CD4-positive, alpha-beta T cell (primary cell): ENCODE measurements around the gene GLIS1. TPM values are rescaled to one million over a fixed set of nuclear protein-coding genes. Genes with fewer than 3 reads are reported as not detected.

Experiments
- ATAC-seq: fragments of 200-7000 bp; cut with Tn5 transposase; one replicate; pipeline ENCODE4 v1.10.0; 2022; ENCODE audit warnings: mild to moderate bottlenecking; ENCODE audit not compliant: poor library complexity
- CTCF ChIA-PET: fragments of 350-600 bp; sonication (Branson Sonifier 250); formaldehyde crosslinking; loops from one replicate; lab custom pipeline; 2021; ENCODE audit warnings: antibody characterized with exemption, inconsistent platforms; lab: Charles Lee
- POLR2A ChIA-PET: fragments of 350-600 bp; sonication (Branson Sonifier 250); formaldehyde crosslinking; loops from one replicate; lab custom pipeline; 2021; ENCODE audit warnings: antibody characterized with exemption, inconsistent platforms; lab: Charles Lee
- DNase-seq, 14 experiments: peaks; one replicate each; pipeline ENCODE4 v3.0.0-alpha.2; 2013 to 2020; ENCODE audit warnings: mixed read lengths in 2 of 14
- H3K27ac ChIP-seq, 2 donors: one replicate each; pipeline versions ENCODE4 v1.5.1 to v1.7.0; 2013; ENCODE audit warnings: low read length in 2 of 2, low read depth in 1 of 2, mild to moderate bottlenecking in 1 of 2
- H3K27me3 ChIP-seq, 2 experiments: 1 replicate in 1 of 2; 2 replicates in 1 of 2; pipeline versions ENCODE4 v1.6.1 to v1.7.0; 2013; ENCODE audit warnings: low read length in 2 of 2, control low read depth in 1 of 2, mild to moderate bottlenecking in 1 of 2, moderate library complexity in 1 of 2; ENCODE audit not compliant: insufficient read depth in 2 of 2, control insufficient read depth in 1 of 2
- H3K36me3 ChIP-seq: one replicate; pipeline ENCODE4 v1.6.1; 2013; ENCODE audit warnings: low read length, control low read depth; ENCODE audit not compliant: insufficient read depth
- H3K4me1 ChIP-seq: one replicate; pipeline ENCODE4 v1.6.1; 2013; ENCODE audit warnings: low read length, control low read depth; ENCODE audit not compliant: insufficient read depth
- H3K4me3 ChIP-seq: one replicate; pipeline ENCODE4 v1.5.1; 2013; ENCODE audit warnings: mild to moderate bottlenecking, low read length, moderate library complexity
- H3K9me3 ChIP-seq, 2 experiments: 1 replicate in 1 of 2; 2 replicates in 1 of 2; pipeline versions ENCODE4 v1.6.1 to v1.7.0; 2013; ENCODE audit warnings: low read length in 2 of 2, mild to moderate bottlenecking in 2 of 2, control low read depth in 1 of 2, moderate library complexity in 1 of 2; ENCODE audit not compliant: control insufficient read depth in 1 of 2, insufficient read depth in 1 of 2
- H3K27ac Mint-ChIP-seq: one replicate; pipeline ENCODE4 v1.8.0; 2020; ENCODE audit warnings: mixed read lengths
- H3K27me3 Mint-ChIP-seq: one replicate; pipeline ENCODE4 v1.8.0; 2021; ENCODE audit warnings: mixed read lengths
- H3K36me3 Mint-ChIP-seq: one replicate; pipeline ENCODE4 v1.8.0; 2021; ENCODE audit warnings: low read depth, mixed read lengths
- H3K4me1 Mint-ChIP-seq: one replicate; pipeline ENCODE4 v1.8.0; 2021; ENCODE audit warnings: low read depth, mixed read lengths
- H3K4me3 Mint-ChIP-seq: one replicate; pipeline ENCODE4 v1.8.0; 2020; ENCODE audit warnings: mild to moderate bottlenecking, mixed read lengths
- H3K9me3 Mint-ChIP-seq: one replicate; pipeline ENCODE4 v1.8.0; 2020; ENCODE audit warnings: mixed read lengths
- intact Hi-C, 2 experiments: fragments of 100-400 bp; cut with DNase I in 1 of 2; cut with micrococcal nuclease in 1 of 2; formaldehyde crosslinking; loops; one replicate each; pipeline versions ENCODE4 v1.15.1 to v1.9.0; 2023 to 2025; cut with DNase I, micrococcal nuclease
- total RNA-seq, 174 experiments: library from RNA in 2 of 174; stranded (reverse) in 2 of 174; gene quantifications; one replicate each; pipeline ENCODE4 v1.2.3 and lab custom pipeline; 2021 to 2026
- TF ChIP-seq, protein P1 (sequence below): fragments of 200-600 bp; IDR thresholded peaks from one replicate; pipeline ENCODE4 v1.8.0; 2022; ENCODE audit warnings: antibody characterized with exemption, mild to moderate bottlenecking

The GLIS1 gene
- total RNA-seq, 2 experiments from 2014 or later: not detected

DNA sequence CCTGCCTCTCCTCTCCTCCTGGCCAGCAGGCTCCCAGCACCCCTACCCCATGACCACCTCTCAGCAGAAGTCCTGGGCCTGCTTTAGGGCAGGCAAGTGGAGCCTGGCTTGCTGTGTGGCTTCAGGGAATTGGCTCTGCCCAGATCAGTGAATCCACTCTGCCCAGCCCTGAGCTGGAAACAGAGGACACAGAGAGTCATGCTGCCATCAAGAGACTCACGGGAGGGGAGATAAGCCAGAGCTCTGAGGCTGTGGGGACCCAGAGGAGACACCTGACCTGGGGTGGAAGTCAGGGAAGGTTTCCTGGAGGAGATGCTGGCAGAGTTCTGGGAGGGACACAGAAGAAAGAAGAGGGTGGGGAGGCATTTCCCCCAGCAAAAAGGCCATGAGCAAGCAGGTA, 54.2 kb downstream of the GLIS1 start:
- Histone ChIP-seq H3K36me3 (no peaks in the 10 kb centered on the region), H3K27ac (no peak overlapping the region), H3K9me3 (no peaks in the 10 kb centered on the region), H3K4me3 (no peak overlapping the region), H3K4me1 (peaks cover 5% of the 10 kb centered on the region), H3K27me3 (no peaks in the 10 kb centered on the region)
- Mint-ChIP-seq H3K27ac (no peak overlapping the region), H3K9me3 (no peaks in the 10 kb centered on the region), H3K4me3 (no peak overlapping the region), H3K4me1 (peaks cover 9% of the 10 kb centered on the region), H3K27me3 (peaks cover 23% of the 10 kb centered on the region), H3K36me3 (no peaks in the 10 kb centered on the region)
- intact Hi-C loops: loop anchor here in 1 of 2 experiments (5.0 kb wide), 1 partner anchor 407 kb away; no protein-coding TSS in a partner anchor
- POLR2A ChIA-PET: no interaction called here
- CTCF ChIA-PET: no interaction called here
- TF ChIP-seq, protein P1, sequence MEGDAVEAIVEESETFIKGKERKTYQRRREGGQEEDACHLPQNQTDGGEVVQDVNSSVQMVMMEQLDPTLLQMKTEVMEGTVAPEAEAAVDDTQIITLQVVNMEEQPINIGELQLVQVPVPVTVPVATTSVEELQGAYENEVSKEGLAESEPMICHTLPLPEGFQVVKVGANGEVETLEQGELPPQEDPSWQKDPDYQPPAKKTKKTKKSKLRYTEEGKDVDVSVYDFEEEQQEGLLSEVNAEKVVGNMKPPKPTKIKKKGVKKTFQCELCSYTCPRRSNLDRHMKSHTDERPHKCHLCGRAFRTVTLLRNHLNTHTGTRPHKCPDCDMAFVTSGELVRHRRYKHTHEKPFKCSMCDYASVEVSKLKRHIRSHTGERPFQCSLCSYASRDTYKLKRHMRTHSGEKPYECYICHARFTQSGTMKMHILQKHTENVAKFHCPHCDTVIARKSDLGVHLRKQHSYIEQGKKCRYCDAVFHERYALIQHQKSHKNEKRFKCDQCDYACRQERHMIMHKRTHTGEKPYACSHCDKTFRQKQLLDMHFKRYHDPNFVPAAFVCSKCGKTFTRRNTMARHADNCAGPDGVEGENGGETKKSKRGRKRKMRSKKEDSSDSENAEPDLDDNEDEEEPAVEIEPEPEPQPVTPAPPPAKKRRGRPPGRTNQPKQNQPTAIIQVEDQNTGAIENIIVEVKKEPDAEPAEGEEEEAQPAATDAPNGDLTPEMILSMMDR: no peak
- no peak for ATAC-seq
- no peak for DNase-seq

DNA sequence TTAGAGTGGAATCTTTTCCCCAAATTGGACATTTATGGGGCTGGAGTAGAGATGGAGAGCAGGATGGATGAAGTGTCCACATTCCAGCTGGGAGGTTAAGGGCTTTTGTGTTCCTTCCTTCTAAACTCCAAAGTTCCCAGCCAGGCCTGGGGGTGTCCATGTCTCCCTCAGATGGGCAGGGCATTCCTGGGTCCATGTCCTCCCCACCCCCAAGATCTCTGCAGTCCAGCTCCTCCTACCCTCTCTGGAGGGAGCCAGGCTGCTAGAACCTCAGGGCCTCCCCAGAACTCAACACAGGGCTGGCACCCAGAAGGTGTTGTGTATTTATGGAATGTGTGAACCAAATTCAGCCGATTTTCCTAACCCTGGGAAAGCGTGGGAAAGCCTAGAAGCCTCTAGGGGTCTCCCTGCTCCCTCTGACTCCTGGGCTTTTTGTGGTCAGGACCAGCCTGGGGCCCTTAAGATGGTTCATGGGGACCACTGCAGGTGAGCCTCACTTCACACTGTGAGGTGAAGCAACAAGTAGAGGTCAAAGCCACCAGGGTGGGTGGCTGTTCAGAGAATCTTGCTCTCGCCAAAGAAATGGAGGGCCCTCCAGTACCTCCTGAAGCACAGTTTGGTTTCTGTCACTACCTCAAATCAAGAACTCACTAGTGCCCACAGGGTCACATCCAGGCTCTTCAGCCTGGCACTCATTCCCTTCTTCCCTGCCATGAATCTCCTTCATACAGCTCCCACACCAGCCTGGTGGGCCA, 54.8 kb downstream of the GLIS1 start:
- Mint-ChIP-seq H3K36me3 (no peaks in the 10 kb centered on the region), H3K4me3 (no peak overlapping the region), H3K27me3 (peaks cover 22% of the 10 kb centered on the region), H3K27ac (no peak overlapping the region), H3K4me1 (peaks cover 9% of the 10 kb centered on the region), H3K9me3 (no peaks in the 10 kb centered on the region)
- Histone ChIP-seq H3K4me3 (no peak overlapping the region), H3K36me3 (no peaks in the 10 kb centered on the region), H3K9me3 (no peaks in the 10 kb centered on the region), H3K27me3 (no peaks in the 10 kb centered on the region), H3K27ac (no peak overlapping the region), H3K4me1 (peaks cover 5% of the 10 kb centered on the region)
- TF ChIP-seq, protein P1: no peak
- ChIA-PET CTCF (no interaction called here), POLR2A (no interaction called here)
- ATAC-seq (no peak), DNase-seq (no peak)
- intact Hi-C loops: loop anchor here in 1 of 2 experiments (2.0 to 5.0 kb wide), 2 partner anchors 197 to 407 kb away; no protein-coding TSS in a partner anchor

DNA sequence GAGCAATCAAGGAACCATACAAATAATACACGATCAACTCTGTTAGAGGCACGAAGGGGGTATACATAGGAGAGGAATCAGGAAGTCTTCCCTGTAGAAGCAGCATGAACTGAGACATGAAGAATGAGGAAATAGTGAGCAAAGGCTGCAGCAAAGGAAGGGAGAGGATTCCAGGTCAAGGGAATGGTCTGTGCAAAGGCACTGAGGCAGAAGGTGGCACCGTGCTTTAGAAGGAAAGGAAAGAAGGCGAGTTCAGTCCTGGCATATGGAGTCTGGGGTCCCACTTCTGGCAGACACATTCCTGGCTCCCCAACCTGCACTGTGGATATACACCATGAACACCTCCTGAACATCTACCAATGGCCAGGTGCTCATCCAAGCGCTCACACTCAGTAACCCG, 56.1 kb downstream of the GLIS1 start:
- CTCF ChIA-PET: no interaction called here

More for the DNA sequence above, 56.1 kb downstream of the GLIS1 start:
- H3K4me3 ChIP-seq: no peak overlapping the region
- POLR2A ChIA-PET: no interaction called here
- ATAC-seq: no peak
- H3K27ac Mint-ChIP-seq: no peak overlapping the region
- H3K27me3 ChIP-seq: no peaks in the 10 kb centered on the region
- no peaks in the 10 kb centered on the region for H3K36me3 ChIP-seq
- no peaks in the 10 kb centered on the region for H3K9me3 Mint-ChIP-seq
- no peak overlapping the region for H3K4me3 Mint-ChIP-seq
- intact Hi-C loops: loop anchor here (1.0 to 5.0 kb wide), 3 partner anchors 196 to 406 kb away; no protein-coding TSS in a partner anchor
- H3K27ac ChIP-seq: no peak overlapping the region
- peaks cover 9% of the 10 kb centered on the region for H3K4me1 Mint-ChIP-seq
- no peaks in the 10 kb centered on the region for H3K36me3 Mint-ChIP-seq
- DNase-seq: no peak
- no peaks in the 10 kb centered on the region for H3K9me3 ChIP-seq
- TF ChIP-seq, protein P1: no peak
- peaks cover 18% of the 10 kb centered on the region for H3K27me3 Mint-ChIP-seq
- H3K4me1 ChIP-seq: peaks cover 5% of the 10 kb centered on the region
